NCI-H2029 (cell line): ENCODE data around the gene STAC3.

Experiments
- DNase-seq: peaks from one replicate; lab custom pipeline; 2025; lab: John Stamatoyannopoulos, UW

Gene STAC3

DNA sequence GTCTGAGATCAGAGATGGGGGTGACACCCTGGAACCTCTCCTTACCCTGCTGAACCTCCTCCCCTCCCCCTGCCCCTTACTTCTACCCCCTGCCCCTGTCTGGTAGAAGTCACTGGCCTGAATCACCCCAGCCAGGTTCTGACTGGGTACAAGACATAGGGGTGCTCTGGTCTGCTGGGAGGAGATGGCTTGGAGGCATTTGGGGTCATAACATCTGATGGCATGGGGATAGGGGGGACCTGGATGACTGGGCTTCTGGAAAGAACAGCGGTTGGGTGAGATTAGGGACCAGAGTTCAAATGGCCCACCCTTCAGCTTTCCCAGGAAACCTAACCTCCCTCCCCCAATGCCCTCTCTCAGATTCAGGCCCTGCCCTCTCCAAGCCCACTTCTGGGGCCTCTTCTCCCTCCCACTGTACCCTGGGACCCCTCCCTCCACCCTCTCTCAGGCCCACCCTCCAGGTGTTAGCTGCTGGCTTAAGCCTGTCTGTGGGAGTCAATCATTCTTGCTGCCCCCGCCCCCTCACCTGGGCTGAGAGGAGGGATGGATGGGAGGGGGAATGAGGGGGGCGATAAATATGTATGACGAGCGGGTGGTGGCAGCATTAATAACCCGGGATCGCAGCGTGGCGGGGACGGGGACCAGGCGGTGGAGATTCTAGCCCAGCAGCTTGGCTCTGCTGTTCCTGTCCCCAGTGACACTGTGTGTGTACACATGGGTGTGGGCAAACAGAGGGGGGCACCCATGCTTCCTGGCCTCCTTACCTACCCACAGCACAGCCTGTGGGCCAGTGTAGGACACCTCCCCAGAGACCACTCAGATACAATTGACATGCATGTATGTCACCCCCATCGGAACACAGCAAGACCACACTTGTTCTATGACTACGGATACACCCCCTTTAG, 28.4 kb downstream of the STAC3 start:
- DNase-seq = no peak

DNA sequence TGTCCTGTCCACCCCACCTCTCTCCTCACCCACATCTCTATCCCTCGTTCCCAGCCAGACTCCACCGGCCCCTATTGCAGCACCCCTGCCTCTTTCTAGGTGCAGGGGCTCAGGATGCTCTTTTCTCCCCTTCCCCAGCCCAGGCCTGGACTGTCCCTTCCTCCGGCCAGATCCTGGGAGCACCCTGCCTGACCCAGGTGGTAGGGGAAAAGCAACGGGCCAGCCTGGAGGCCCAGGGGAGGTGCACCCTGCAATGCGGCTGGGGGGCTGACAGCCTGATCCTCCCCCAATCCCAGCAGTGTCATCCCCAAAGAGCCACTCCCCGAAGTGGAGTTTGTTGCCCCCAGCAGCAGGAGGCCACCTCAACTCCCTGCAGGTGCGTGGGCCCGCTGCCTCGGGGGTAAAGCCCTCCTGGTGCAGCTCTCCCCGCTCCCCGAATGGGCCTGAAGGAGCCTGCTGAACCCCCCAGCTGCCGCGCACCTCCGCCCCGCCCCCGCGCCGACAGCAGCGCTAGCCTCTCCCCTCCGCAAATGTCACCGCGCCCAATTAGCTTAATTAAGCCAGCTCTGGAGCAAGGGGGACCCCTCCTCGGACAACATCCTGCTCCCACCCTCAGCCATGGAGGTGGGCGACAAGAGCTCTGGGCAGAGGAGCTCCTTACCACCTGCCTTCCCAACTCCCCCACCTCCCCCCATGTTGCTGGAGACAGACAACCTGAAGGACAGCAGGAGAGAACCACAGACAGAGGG, 29.6 kb downstream of the STAC3 start:
- no peak for DNase-seq

DNA sequence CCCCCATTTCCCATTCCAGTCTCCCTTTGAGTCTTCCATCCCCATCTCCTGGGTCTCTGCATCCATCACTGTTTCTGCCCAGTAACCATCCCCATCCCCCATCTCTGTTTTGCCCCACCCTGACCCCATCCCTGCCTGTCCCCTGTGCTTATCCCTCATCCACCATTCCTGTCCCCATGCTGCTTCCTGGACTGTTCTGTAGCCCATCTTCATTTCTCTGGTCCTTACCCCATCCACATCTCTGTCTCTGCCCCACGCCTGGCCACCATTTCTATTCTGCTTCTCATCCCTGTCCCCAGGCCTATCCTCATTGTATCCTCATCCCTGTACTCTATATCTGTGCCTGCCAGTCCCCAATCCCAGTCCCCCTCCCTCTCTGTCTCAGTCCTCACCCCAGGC, 30.2 kb downstream of the STAC3 start:
- DNase-seq = no peak

DNA sequence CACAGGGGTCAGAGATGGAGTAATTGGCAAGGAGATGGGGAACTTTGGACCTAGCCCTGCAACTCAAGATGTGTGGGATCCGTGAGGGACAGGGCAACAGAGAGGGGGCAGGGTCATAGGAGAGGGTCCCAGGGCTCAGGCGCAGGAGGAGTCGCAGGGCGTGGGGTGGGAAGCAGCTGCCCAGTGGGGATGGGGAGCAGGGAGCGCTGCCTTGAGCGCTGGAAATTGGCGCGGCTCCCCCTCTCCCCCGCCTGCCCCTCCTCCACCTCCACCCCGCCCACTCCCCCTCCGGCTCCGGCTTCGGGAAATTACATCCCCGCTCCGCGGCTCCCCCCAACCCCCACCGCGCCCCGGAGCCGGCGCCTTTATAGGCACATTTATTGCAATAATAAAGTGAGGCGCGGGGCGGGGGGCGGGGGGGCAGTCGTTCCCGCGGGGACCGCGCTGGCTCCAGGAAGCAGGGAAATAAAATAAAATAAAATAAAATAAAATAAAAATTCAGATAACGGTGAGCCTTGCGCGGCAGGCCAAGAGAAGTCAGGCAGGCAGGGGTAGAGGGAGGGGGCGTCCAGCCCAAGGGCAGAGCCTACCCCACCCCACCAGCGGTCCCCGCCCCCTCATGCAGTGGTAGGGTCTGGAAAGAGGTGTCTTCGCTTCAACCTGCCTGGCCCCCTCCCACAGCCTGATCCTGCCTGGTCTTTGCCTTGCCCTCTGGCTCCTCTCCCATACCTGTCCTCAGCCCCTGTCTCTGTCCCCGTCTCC, 30.8 kb downstream of the STAC3 start:
- DNase-seq = no peak

- DNase-seq = no peak
Measured at GRCh38 chr12:57219205-57219992, 31.6 kb downstream of the STAC3 start.

GRCh38 chr12:57218030-57218853, 32.7 kb downstream of the STAC3 start:
- DNase-seq = no peak

GRCh38 chr12:57216921-57217879, 33.8 kb downstream of the STAC3 start:
- peak; percentile 17 for DNase-seq

- DNase-seq = peak; percentile 12
Measured at GRCh38 chr12:57216014-57216911, 34.7 kb downstream of the STAC3 start, which contains the start of gene NXPH4. TSS of gene NXPH4 (plus strand) at chr12:57216794. CDS start at chr12:57216970, 176 bp downstream.

DNA sequence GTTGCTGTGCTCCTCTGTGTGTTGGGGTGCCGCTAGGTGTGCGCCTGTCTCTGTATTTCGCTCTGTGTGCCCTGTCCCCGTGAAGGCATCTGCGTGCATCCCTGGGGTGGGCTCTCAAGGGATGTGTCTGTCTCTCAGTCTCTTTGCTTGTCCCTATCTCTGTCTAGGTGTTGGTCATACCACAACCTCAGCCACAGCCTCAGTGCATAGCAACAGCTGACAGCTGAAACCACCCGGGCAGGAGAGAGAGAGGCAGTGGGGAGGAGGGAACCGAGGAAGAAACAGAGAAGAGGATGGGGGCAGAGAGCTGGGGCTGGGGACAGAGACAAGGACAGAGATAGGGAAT, 35.3 kb downstream of the STAC3 start:
- no peak for DNase-seq

DNA sequence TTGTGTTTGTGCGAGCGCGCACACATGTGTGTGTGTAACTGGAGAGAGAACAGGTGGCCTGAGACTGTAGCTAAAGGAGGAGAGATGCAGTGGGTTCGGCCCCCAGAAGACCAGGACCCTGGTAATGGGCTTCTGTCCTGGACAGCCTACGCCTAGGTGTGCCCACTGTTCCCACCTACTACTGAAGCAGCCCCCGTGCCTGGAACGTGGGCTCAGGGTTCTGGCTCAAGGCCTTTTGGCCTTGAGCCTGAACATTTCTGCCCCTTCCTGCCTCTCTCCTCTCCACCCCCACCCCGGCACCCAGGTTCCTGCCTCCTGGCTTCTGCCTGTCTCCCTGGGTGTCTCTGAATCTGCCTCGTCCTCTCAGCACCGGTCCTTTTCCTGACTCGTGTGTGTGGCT, 35.9 kb downstream of the STAC3 start:
- DNase-seq = no peak

DNA sequence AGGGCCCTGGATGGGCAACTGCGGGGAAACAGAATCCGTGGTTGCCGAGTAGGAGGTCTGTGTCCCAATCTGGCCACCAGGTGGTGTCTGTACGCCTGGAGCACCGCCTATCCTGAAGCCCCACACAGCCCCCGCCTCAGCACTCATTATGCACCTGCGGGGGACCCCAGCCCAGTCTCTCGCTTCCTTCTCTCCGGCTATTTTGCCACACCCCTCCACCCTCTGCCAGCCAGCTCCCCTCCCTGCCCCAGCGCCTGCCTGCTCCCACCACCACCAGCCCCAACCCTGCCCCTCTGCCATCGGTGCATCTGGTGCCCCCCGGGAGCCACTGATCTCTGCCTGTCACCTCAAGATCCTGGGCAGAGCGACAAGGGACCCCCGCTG, 36.6 kb downstream of the STAC3 start:
- DNase-seq = peak; percentile 62

DNA sequence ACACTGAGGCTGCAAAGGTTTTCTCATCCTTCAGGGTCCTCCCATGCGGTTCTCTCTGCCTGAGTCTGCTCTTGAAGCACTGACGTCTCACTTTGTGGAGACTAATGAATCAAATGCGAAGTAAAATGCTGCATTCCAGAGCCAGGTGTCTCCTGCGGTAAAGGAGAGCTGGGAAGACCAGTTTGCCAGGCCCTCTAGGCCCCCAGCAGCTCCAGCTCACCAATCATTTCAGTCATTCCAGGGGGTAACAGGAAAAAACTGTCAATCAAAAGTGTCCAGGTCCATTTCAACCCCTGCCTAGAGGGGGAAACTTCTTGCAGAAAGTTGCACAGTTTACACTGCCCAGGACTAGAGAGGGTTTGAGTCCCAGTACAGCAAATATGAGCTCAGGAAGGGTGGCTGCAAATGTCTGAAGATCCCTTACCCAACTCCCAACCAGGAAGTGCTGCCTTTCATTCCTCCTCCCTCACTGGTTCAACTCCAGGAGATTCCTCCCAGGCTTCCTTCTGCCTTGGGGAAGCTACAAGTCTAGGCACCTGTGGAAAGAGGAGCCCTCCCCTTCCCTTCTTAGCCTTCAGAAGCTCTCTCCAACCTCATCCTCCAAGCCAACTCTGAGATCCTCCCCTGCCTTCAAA, 37.1 kb downstream of the STAC3 start:
- no peak for DNase-seq

DNA sequence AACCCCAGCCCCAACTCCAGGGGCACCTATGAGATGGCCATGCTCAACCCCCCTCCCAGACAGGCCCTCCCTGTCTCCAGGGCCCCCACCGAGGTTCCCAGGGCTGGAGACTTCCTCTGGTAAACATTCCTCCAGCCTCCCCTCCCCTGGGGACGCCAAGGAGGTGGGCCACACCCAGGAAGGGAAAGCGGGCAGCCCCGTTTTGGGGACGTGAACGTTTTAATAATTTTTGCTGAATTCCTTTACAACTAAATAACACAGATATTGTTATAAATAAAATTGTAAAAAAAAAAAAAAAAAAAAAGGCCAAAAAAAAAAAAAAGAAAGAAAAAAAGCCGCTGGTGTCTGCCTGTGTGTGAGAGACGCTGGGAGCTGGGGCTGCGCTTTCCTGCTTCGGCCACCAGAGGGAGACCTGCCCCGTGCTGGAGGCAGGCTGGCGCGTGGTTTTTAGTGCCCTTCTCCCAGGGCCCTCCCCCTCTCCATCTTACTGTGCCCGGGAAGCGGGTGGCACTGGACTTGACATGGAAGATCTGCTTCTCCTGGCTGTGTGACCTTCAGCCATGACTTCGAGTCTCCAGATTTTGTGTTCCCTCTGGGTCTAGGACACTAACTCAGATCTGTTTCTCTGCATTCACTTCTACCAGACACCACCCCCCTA, 37.8 kb downstream of the STAC3 start:
- DNase-seq = peak; percentile 81

DNA sequence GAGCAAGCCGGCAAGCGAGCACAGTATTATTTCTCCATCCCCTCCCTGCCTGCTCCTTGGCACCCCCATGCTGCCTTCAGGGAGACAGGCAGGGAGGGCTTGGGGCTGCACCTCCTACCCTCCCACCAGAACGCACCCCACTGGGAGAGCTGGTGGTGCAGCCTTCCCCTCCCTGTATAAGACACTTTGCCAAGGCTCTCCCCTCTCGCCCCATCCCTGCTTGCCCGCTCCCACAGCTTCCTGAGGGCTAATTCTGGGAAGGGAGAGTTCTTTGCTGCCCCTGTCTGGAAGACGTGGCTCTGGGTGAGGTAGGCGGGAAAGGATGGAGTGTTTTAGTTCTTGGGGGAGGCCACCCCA, 38.3 kb downstream of the STAC3 start:
- no peak for DNase-seq

GRCh38 chr12:57211791-57212700, 38.9 kb downstream of the STAC3 start:
- DNase-seq = no peak

- no peak for DNase-seq
Measured at GRCh38 chr12:57210926-57211692, 39.9 kb downstream of the STAC3 start.
